Naive thymus-derived CD4-positive, alpha-beta T cell (primary cell): ENCODE results near the gene AMY1C. TPM values are rescaled to one million over a fixed set of nuclear protein-coding genes. Genes with fewer than 3 reads are reported as not detected.

Experiments
- ATAC-seq: fragments of 150-1000 bp; cut with Tn5 transposase; 2 replicates; pipeline ENCODE4 v1.10.0; 2021; ENCODE audit warnings: mild to moderate bottlenecking, moderate library complexity
- CTCF ChIA-PET: fragments of 350-600 bp; sonication (Branson Sonifier 250); formaldehyde crosslinking; loops from one replicate; lab custom pipeline; 2021; ENCODE audit warnings: antibody characterized with exemption; lab: Charles Lee
- POLR2A ChIA-PET: fragments of 350-600 bp; sonication (Branson Sonifier 250); formaldehyde crosslinking; loops from one replicate; lab custom pipeline; 2021; ENCODE audit warnings: antibody characterized with exemption, inconsistent platforms; lab: Charles Lee
- DNase-seq, 9 donors: peaks; one replicate each; pipeline versions ENCODE4 v3.0.0 to v3.0.0-alpha.2; 2020 to 2022; ENCODE audit warnings: mixed read lengths in 1 of 9
- H3K27ac ChIP-seq: one replicate; pipeline ENCODE4 v1.7.0; 2013; ENCODE audit warnings: mild to moderate bottlenecking, low read depth, low read length, moderate library complexity
- H3K27me3 ChIP-seq, 2 donors: one replicate each; pipeline ENCODE4 v1.7.0; 2013; ENCODE audit warnings: low read length in 2 of 2, mild to moderate bottlenecking in 2 of 2, moderate library complexity in 2 of 2; ENCODE audit not compliant: control insufficient read depth in 2 of 2, insufficient read depth in 2 of 2
- H3K36me3 ChIP-seq, 3 experiments: 1 replicate in 2 of 3; 2 replicates in 1 of 3; pipeline ENCODE4 v1.7.0; 2013; ENCODE audit warnings: low read length in 3 of 3, mild to moderate bottlenecking in 3 of 3, moderate library complexity in 1 of 3; ENCODE audit not compliant: insufficient read depth in 3 of 3, control insufficient read depth in 2 of 3
- H3K4me1 ChIP-seq, 2 donors: one replicate each; pipeline ENCODE4 v1.7.0; 2013; ENCODE audit warnings: low read length in 2 of 2, mild to moderate bottlenecking in 2 of 2, moderate library complexity in 1 of 2; ENCODE audit not compliant: control insufficient read depth in 2 of 2, insufficient read depth in 2 of 2
- H3K4me3 ChIP-seq: 2 replicates; pipeline ENCODE4 v1.7.0; 2013; ENCODE audit warnings: mild to moderate bottlenecking, low read length
- H3K9me3 ChIP-seq, 3 experiments: 1 replicate in 2 of 3; 2 replicates in 1 of 3; pipeline ENCODE4 v1.7.0; 2013; ENCODE audit warnings: low read length in 3 of 3; ENCODE audit not compliant: control insufficient read depth in 2 of 3
- H3K27ac Mint-ChIP-seq, 9 donors: one replicate each; pipeline ENCODE4 v1.8.0; 2020 to 2022; ENCODE audit warnings: mixed read lengths in 9 of 9, mild to moderate bottlenecking in 8 of 9, moderate library complexity in 5 of 9, inconsistent platforms in 2 of 9
- H3K27me3 Mint-ChIP-seq, 5 donors: one replicate each; pipeline ENCODE4 v1.8.0; 2021 to 2022; ENCODE audit warnings: mixed read lengths in 5 of 5, mild to moderate bottlenecking in 1 of 5
- H3K36me3 Mint-ChIP-seq, 5 donors: one replicate each; pipeline ENCODE4 v1.8.0; 2020 to 2022; ENCODE audit warnings: mixed read lengths in 5 of 5, mild to moderate bottlenecking in 3 of 5, inconsistent platforms in 1 of 5
- H3K4me1 Mint-ChIP-seq, 7 donors: one replicate each; pipeline ENCODE4 v1.8.0; 2020 to 2022; ENCODE audit warnings: mixed read lengths in 7 of 7, mild to moderate bottlenecking in 3 of 7, inconsistent platforms in 1 of 7
- H3K4me3 Mint-ChIP-seq, 10 donors: one replicate each; pipeline ENCODE4 v1.8.0; 2020 to 2022; ENCODE audit warnings: mild to moderate bottlenecking in 10 of 10, mixed read lengths in 10 of 10, moderate library complexity in 6 of 10, inconsistent platforms in 2 of 10
- H3K9me3 Mint-ChIP-seq, 11 donors: one replicate each; pipeline ENCODE4 v1.8.0; 2020 to 2022; ENCODE audit warnings: mixed read lengths in 11 of 11, mild to moderate bottlenecking in 4 of 11, inconsistent platforms in 1 of 11, moderate library complexity in 1 of 11
- intact Hi-C, 2 donors: fragments of 100-400 bp; cut with micrococcal nuclease; formaldehyde crosslinking; loops; one replicate each; pipeline ENCODE4 v1.15.1; 2023
- polyA plus RNA-seq, 2 donors: library from polyadenylated mRNA; unstranded; fragments of 300-500 nt; fragmentation: Illumina TruSeq; gene quantifications; one replicate each; pipeline ENCODE4 v1.2.3, GENCODE V29; 2021
- total RNA-seq, 6 experiments: library from RNA in 5 of 6; stranded (reverse) in 5 of 6; gene quantifications; 1 replicate in 5 of 6; 2 replicates in 1 of 6; pipeline ENCODE4 v1.2.3 and lab custom pipeline; 2021 to 2026

The AMY1C gene
- total and polyA plus RNA-seq, 7 experiments from 2014 or later, result not detected

DNA sequence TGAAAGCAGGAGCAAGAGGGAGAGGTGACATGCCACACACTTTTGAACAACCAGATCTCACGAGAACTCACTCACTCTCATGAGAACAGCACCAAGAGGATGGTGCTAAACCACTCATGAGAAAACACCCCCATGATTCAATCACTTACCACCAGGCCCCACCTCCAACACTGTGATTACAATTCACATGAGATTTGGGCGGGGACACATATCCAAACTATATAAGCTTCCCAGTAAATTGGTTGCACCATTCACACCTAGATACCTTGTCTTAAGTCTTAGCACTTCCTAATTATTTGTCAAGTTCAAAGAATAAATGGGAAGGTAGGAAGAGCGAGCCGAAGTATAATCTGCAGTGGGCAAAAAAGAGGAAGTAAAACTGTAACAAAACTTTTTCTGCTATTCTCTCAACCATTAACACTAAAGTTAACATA is 34.3 kb downstream of the AMY1C start:
- Mint-ChIP-seq H3K4me3 (no peak overlapping the region), H3K27me3 (no peaks in the 10 kb centered on the region), H3K27ac (no peak overlapping the region), H3K9me3 (peaks cover 0 to 14% (median 0%) of the 10 kb centered on the region in 11 donors), H3K36me3 (no peaks in the 10 kb centered on the region), H3K4me1 (no peaks in the 10 kb centered on the region)
- no peak for DNase-seq
- intact Hi-C loops, result no loop called here
- Histone ChIP-seq H3K36me3 (no peaks in the 10 kb centered on the region), H3K9me3 (no peaks in the 10 kb centered on the region), H3K4me3 (no peak overlapping the region), H3K27ac (no peak overlapping the region), H3K27me3 (no peaks in the 10 kb centered on the region), H3K4me1 (no peaks in the 10 kb centered on the region)
- ChIA-PET POLR2A (no interaction called here), CTCF (no interaction called here)
- no peak for ATAC-seq

DNA sequence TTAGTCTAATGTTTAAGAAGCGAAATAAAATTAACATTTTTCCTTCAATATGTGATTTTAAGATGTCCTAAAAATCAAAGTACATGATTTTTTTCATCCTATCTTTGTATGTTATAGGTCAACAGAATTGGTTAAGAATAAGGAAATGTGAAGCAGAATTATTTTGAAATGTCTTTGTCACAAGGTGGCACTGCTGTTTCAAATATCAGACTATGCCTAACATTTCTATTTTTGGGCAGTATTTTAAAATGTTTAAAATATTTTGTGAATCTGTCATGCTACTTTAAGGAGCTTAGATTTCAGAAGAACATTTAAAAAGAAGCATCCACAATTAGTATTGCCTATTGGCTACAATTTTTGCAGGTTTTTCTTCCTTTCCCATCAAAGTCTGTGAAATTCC is 38.7 kb downstream of the AMY1C start:
- Histone ChIP-seq H3K27me3 (no peaks in the 10 kb centered on the region), H3K4me1 (no peaks in the 10 kb centered on the region), H3K4me3 (no peak overlapping the region), H3K27ac (no peak overlapping the region), H3K36me3 (no peaks in the 10 kb centered on the region), H3K9me3 (no peaks in the 10 kb centered on the region)
- no peak overlapping the region for H3K27ac Mint-ChIP-seq
- no peaks in the 10 kb centered on the region for H3K4me1 Mint-ChIP-seq
- no peak overlapping the region for H3K4me3 Mint-ChIP-seq
- ATAC-seq, result no peak
- DNase-seq, result no peak
- no peaks in the 10 kb centered on the region for H3K36me3 Mint-ChIP-seq
- H3K27me3 Mint-ChIP-seq, result no peaks in the 10 kb centered on the region
- intact Hi-C loops, result no loop called here
- H3K9me3 Mint-ChIP-seq, result peaks cover 0 to 13% (median 0%) of the 10 kb centered on the region in 11 donors
- ChIA-PET CTCF (no interaction called here), POLR2A (no interaction called here)

DNA sequence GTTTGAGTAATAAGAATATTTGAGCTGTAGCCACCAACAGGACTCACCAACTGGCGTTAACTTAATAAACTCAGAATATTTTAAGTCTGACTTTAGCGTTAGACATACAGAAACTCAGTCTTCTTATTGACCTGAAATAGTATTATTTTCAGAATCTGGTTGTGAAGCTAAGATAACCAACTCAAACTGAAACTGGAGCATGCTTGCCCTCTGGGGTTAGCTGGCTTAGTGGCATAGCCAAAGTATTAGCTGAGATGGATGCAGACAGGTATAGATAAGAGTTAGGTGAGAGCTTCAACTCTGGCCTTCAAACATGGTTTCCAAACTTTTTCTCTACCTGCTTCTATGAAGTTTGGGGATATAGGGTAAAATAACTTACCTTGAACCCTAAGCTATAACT is 40.5 kb downstream of the AMY1C start:
- Mint-ChIP-seq H3K27ac (no peak overlapping the region), H3K27me3 (no peaks in the 10 kb centered on the region), H3K36me3 (peaks cover 0 to 4% (median 0%) of the 10 kb centered on the region in 5 donors), H3K9me3 (peaks cover 0 to 20% (median 4%) of the 10 kb centered on the region in 11 donors), H3K4me3 (no peak overlapping the region), H3K4me1 (no peaks in the 10 kb centered on the region)
- ChIA-PET POLR2A (no interaction called here), CTCF (no interaction called here)
- no peaks in the 10 kb centered on the region for H3K4me1 ChIP-seq
- no peak overlapping the region for H3K4me3 ChIP-seq
- no peaks in the 10 kb centered on the region for H3K36me3 ChIP-seq
- DNase-seq (no peak), ATAC-seq (no peak)
- H3K9me3 ChIP-seq, result no peaks in the 10 kb centered on the region
- intact Hi-C loops, result no loop called here
- H3K27ac ChIP-seq, result no peak overlapping the region
- H3K27me3 ChIP-seq, result no peaks in the 10 kb centered on the region

Other genes with a start within 250 kb of the AMY1C start
- 10 to 100 TPM; 35.3 to 99.4 (median 52.1) TPM for gene RNPC3, start 224.2 kb upstream of the AMY1C start, total RNA-seq
- gene RNPC3, start 224.2 kb upstream of the AMY1C start, polyA plus RNA-seq, result 10 to 100 TPM; 16.3 to 16.6 TPM
- gene AMY2B, start 178.3 kb upstream of the AMY1C start, total RNA-seq, result 10 to 100 TPM; 13.2 to 65.0 (median 43.7) TPM
- gene AMY2B, start 178.3 kb upstream of the AMY1C start, polyA plus RNA-seq, result 1 to 10 TPM; 1.5 to 1.7 TPM
- under 1 TPM in 1 of 5 experiments, not detected in 4; 0.35 TPM for gene AMY2A, start 132.5 kb upstream of the AMY1C start, total RNA-seq
- not detected for gene AMY2A, start 132.5 kb upstream of the AMY1C start, polyA plus RNA-seq
- gene AMY1A, start 94.1 kb upstream of the AMY1C start, total RNA-seq, result not detected
- not detected for gene AMY1A, start 94.1 kb upstream of the AMY1C start, polyA plus RNA-seq
- gene AMY1B, start 53.7 kb upstream of the AMY1C start, total RNA-seq, result not detected
- not detected for gene AMY1B, start 53.7 kb upstream of the AMY1C start, polyA plus RNA-seq